Vagina (tissue), 2 donors: ENCODE results near the gene PRSS56.

Experiments used
- CTCF ChIP-seq, 3 experiments: fragments of 450-650 bp in 2 of 3; fragments of 200-600 bp in 1 of 3; sonication (generic) in 1 of 3; IDR thresholded peaks; one replicate each; pipeline ENCODE4 v1.5.1; 2017 to 2019; ENCODE audit warnings: antibody characterized with exemption in 3 of 3, mild to moderate bottlenecking in 2 of 3, moderate library complexity in 2 of 3
- POLR2A ChIP-seq, 2 donors: fragments of 450-650 bp; IDR thresholded peaks; one replicate each; pipeline ENCODE4 v1.6.1; 2017; ENCODE audit warnings: antibody characterized with exemption in 2 of 2, mild to moderate bottlenecking in 2 of 2, moderate library complexity in 2 of 2
- POLR2AphosphoS5 ChIP-seq, 2 donors: sonication (generic); formaldehyde crosslinking; IDR thresholded peaks; one replicate each; pipeline ENCODE4 v1.9.0; 2017; ENCODE audit warnings: antibody characterized with exemption in 2 of 2, mild to moderate bottlenecking in 2 of 2, low read depth in 1 of 2; ENCODE audit not compliant: insufficient read depth in 1 of 2

- TF ChIP-seq CTCF (IDR thresholded peaks at IDR 0.05) (no peak), POLR2AphosphoS5 (IDR thresholded peaks at IDR 0.05; ENCODE audit: insufficient read depth in 1 of 2, low read depth in 1 of 2) (no peak), POLR2A (IDR thresholded peaks at IDR 0.05) (no peak)
Measured at GRCh38 chr2:232534940-232535651, 14.9 kb downstream of the PRSS56 start.
